NCI-H146 treated with DMSO at 0.1 percent for 48 hours (cell line): ENCODE data around the gene EPSTI1.

ENCODE experiments used
- DNase-seq: peaks from one replicate; lab custom pipeline; 2025; ENCODE audit not compliant: unreplicated experiment; lab: John Stamatoyannopoulos, UW

EPSTI1 gene

GRCh38 chr13:42976066-42976465, 16.0 kb downstream of the EPSTI1 start:
- DNase-seq, result no peak

- no peak for DNase-seq
Measured at GRCh38 chr13:42973581-42973980, 18.5 kb downstream of the EPSTI1 start.

GRCh38 chr13:42971691-42972347, 20.2 kb downstream of the EPSTI1 start:
- no peak for DNase-seq

- DNase-seq, result peak; percentile 25
Measured at GRCh38 chr13:42970824-42971690, 21.0 kb downstream of the EPSTI1 start.

- DNase-seq, result peak; percentile 46
Measured at GRCh38 chr13:42969565-42970172, 22.4 kb downstream of the EPSTI1 start.

- DNase-seq, result peak; percentile 76
Measured at GRCh38 chr13:42968906-42969305, 23.1 kb downstream of the EPSTI1 start.

- DNase-seq, result no peak
Measured at GRCh38 chr13:42967660-42968059, 24.4 kb downstream of the EPSTI1 start.

GRCh38 chr13:42965281-42965680, 26.8 kb downstream of the EPSTI1 start:
- DNase-seq, result no peak

GRCh38 chr13:42964761-42965161, 27.3 kb downstream of the EPSTI1 start:
- DNase-seq, result no peak

- no peak for DNase-seq
Measured at GRCh38 chr13:42959615-42960014, 32.4 kb downstream of the EPSTI1 start.

GRCh38 chr13:42957881-42958280, 34.2 kb downstream of the EPSTI1 start:
- no peak for DNase-seq

- no peak for DNase-seq
Measured at GRCh38 chr13:42950181-42950580, 41.9 kb downstream of the EPSTI1 start.

GRCh38 chr13:42947925-42948324, 44.1 kb downstream of the EPSTI1 start:
- DNase-seq, result no peak

- DNase-seq, result no peak
Measured at GRCh38 chr13:42946927-42947326, 45.1 kb downstream of the EPSTI1 start.

- no peak for DNase-seq
Measured at GRCh38 chr13:42929886-42930535, 62.0 kb downstream of the EPSTI1 start.

GRCh38 chr13:42926555-42926954, 65.5 kb downstream of the EPSTI1 start:
- DNase-seq, result no peak

- DNase-seq, result no peak
Measured at GRCh38 chr13:42926043-42926442, 66.0 kb downstream of the EPSTI1 start.

GRCh38 chr13:42925626-42926025, 66.4 kb downstream of the EPSTI1 start:
- no peak for DNase-seq

- DNase-seq, result peak; percentile 73
Measured at GRCh38 chr13:42924344-42924743, 67.7 kb downstream of the EPSTI1 start.

GRCh38 chr13:42907745-42908144, 84.3 kb downstream of the EPSTI1 start:
- no peak for DNase-seq

GRCh38 chr13:42906257-42906656, 85.8 kb downstream of the EPSTI1 start:
- DNase-seq, result no peak
